ENCODE measurements around the gene DNAJC12.
A peak's percentile ranks its signal among the peaks of the same experiment; 100 is the strongest.
"Not testable (repeated sequence)": the region's sequence is repeated elsewhere in the genome, so short reads cannot be mapped to it uniquely, and the experiment has no call there.

The DNAJC12 gene

GRCh38 chr10:67839511-67839910, 1.5 kb upstream of the DNAJC12 start:
- not testable (repeated sequence) for DNase-seq

- no peak for DNase-seq
These were observed 1.0 kb downstream of the DNAJC12 start for GRCh38 chr10:67836972-67837371.

GRCh38 chr10:67836488-67836887, 1.5 kb downstream of the DNAJC12 start:
- no peak for DNase-seq

- DNase-seq = not testable (repeated sequence)
These were observed 2.2 kb downstream of the DNAJC12 start for GRCh38 chr10:67835541-67836394.

- DNase-seq = no peak
These were observed 3.6 kb downstream of the DNAJC12 start for GRCh38 chr10:67834375-67834774.

GRCh38 chr10:67827811-67828210, 10.2 kb downstream of the DNAJC12 start:
- DNase-seq = no peak

- no peak for DNase-seq
These were observed 18.2 kb downstream of the DNAJC12 start for GRCh38 chr10:67819768-67820204.

- DNase-seq = peak; percentile 56
These were observed 19.7 kb downstream of the DNAJC12 start for GRCh38 chr10:67818323-67818722.

GRCh38 chr10:67816719-67817118, 21.3 kb downstream of the DNAJC12 start:
- no peak for DNase-seq

- peak; percentile 35 for DNase-seq
These were observed 22.4 kb downstream of the DNAJC12 start for GRCh38 chr10:67815571-67816059.

GRCh38 chr10:67812007-67812406, 26.0 kb downstream of the DNAJC12 start:
- DNase-seq = no peak

- no peak for DNase-seq
These were observed 28.9 kb downstream of the DNAJC12 start for GRCh38 chr10:67809107-67809506.

GRCh38 chr10:67808704-67809103, 29.3 kb downstream of the DNAJC12 start:
- no peak for DNase-seq

- no peak for DNase-seq
These were observed 30.0 kb downstream of the DNAJC12 start for GRCh38 chr10:67807855-67808456.

- DNase-seq = no peak
These were observed 33.7 kb downstream of the DNAJC12 start for GRCh38 chr10:67804395-67804678.

- DNase-seq = no peak
These were observed 34.2 kb downstream of the DNAJC12 start for GRCh38 chr10:67803588-67804394.

- no peak for DNase-seq
These were observed 35.0 kb downstream of the DNAJC12 start for GRCh38 chr10:67802767-67803538.

- no peak for DNase-seq
These were observed 36.9 kb downstream of the DNAJC12 start for GRCh38 chr10:67801118-67801517.

GRCh38 chr10:67794909-67795460, 43.0 kb downstream of the DNAJC12 start:
- DNase-seq = no peak

GRCh38 chr10:67794256-67794655, 43.7 kb downstream of the DNAJC12 start:
- no peak for DNase-seq

GRCh38 chr10:67793313-67793712, 44.7 kb downstream of the DNAJC12 start:
- DNase-seq = no peak

- no peak for DNase-seq
These were observed 45.3 kb downstream of the DNAJC12 start for GRCh38 chr10:67792653-67793052.

Data from NCI-H1436 (cell line).